RWPE2 (cell line): Measurements from ENCODE around the gene PDGFRB.

ENCODE experiments used
- ATAC-seq: fragments of 200-7000 bp; cut with Tn5 transposase; 3 replicates; pipeline ENCODE4 v1.9.1; 2021; ENCODE audit warnings: low read depth
- DNase-seq: peaks from one replicate; pipeline ENCODE4 v3.0.0-alpha.2; 2020; ENCODE audit warnings: low spot score
- H3K27ac ChIP-seq: fragments of 450-650 bp; 2 replicates; pipeline ENCODE4 v1.5.1; 2017; ENCODE audit warnings: mild to moderate bottlenecking; ENCODE audit not compliant: poor library complexity, severe bottlenecking
- H3K27me3 ChIP-seq: fragments of 250-450 bp; sonication (Bioruptor Pico); 2 replicates; pipeline ENCODE4 v1.5.1; 2021; ENCODE audit warnings: mild to moderate bottlenecking, moderate library complexity; ENCODE audit not compliant: insufficient read depth, poor library complexity, severe bottlenecking
- H3K36me3 ChIP-seq: fragments of 250-450 bp; sonication (Bioruptor Pico); 2 replicates; pipeline ENCODE4 v1.5.1; 2020; ENCODE audit warnings: low read depth, mild to moderate bottlenecking, moderate library complexity
- H3K4me1 ChIP-seq: fragments of 250-450 bp; sonication (Bioruptor Pico); 2 replicates; pipeline ENCODE4 v1.5.1; 2021; ENCODE audit warnings: mild to moderate bottlenecking, moderate library complexity; ENCODE audit not compliant: insufficient read depth, poor library complexity, severe bottlenecking
- H3K4me3 ChIP-seq: fragments of 250-450 bp; sonication (Bioruptor Pico); 2 replicates; pipeline ENCODE4 v1.5.1; 2021; ENCODE audit warnings: mild to moderate bottlenecking, moderate library complexity; ENCODE audit not compliant: severe bottlenecking
- H3K9me3 ChIP-seq: fragments of 250-450 bp; sonication (Bioruptor Pico); 2 replicates; pipeline ENCODE4 v1.5.1; 2021; ENCODE audit warnings: mild to moderate bottlenecking, moderate library complexity; ENCODE audit not compliant: severe bottlenecking
- TF ChIP-seq, protein P1 (sequence below): fragments of 450-650 bp; IDR thresholded peaks from one replicate; pipeline ENCODE4 v1.5.1; 2017; ENCODE audit warnings: mild to moderate bottlenecking, moderate library complexity; ENCODE audit not compliant: poor library complexity, severe bottlenecking

Gene PDGFRB

DNA sequence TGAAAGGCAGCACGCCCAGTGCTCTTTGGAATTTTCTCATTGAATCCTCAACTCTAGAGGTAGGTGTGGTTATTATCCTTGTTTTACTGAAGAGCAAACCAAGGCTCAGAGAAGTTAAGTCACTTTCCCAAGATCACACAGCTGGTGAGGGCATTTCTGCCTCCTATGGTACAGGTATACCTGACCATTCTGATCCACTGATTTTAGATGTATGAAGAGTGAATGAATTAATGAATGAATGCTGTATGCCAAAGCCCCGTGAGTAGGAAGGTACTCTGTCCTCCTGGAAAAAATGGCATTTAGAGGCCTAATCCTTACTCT, 51.1 kb downstream of the PDGFRB start:
- TF ChIP-seq, protein P1, sequence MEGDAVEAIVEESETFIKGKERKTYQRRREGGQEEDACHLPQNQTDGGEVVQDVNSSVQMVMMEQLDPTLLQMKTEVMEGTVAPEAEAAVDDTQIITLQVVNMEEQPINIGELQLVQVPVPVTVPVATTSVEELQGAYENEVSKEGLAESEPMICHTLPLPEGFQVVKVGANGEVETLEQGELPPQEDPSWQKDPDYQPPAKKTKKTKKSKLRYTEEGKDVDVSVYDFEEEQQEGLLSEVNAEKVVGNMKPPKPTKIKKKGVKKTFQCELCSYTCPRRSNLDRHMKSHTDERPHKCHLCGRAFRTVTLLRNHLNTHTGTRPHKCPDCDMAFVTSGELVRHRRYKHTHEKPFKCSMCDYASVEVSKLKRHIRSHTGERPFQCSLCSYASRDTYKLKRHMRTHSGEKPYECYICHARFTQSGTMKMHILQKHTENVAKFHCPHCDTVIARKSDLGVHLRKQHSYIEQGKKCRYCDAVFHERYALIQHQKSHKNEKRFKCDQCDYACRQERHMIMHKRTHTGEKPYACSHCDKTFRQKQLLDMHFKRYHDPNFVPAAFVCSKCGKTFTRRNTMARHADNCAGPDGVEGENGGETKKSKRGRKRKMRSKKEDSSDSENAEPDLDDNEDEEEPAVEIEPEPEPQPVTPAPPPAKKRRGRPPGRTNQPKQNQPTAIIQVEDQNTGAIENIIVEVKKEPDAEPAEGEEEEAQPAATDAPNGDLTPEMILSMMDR = no peak
- no peak for ATAC-seq
- Histone ChIP-seq H3K27me3 (no peaks in the 10 kb centered on the region), H3K4me1 (no peaks in the 10 kb centered on the region), H3K36me3 (no peaks in the 10 kb centered on the region), H3K9me3 (no peaks in the 10 kb centered on the region), H3K4me3 (no peak overlapping the region), H3K27ac (no peak overlapping the region)
- no peak for DNase-seq

DNA sequence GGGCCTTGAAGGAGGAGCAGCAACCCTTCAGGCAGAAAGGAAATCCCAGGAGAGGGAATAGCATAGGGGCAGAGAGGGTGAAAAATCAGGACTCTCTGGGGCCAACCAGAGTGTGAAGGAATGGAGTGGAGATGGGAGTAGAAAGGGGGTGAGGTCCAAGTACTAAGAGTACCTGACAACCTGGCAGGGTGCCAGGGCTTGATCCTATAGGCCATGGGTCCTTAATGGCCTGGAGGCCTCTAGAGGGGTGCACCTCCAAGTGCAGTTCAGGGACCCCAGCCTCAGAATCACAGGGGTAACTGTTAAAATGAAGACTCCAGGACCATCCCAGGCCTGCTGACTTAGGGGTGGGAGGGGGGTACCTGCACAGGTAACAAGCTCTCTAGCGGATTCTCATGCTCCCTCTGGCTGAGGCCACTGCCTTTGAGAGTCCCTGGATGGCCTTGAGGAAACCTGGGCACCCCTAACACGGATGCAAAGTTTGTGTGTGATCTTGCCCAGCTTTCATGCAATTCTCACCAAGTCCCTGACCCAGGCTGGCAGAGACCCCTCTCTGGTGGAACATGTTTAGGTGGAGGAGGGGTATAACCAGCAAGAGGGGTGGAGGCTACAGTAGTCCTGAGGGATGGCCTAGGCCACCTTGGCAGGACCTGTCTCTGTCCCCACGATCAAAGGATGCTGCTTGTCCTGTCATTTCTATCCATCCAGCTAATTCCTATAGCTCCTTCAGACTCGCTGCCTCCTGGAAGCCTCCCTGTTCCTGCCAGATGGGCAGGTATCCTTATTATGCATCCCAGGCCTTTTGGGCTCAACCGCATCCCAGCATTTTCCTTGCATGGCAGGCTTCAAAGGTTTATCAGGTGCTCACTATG, 51.7 kb downstream of the PDGFRB start:
- ATAC-seq (no peak), DNase-seq (no peak)
- Histone ChIP-seq H3K27ac (no peak overlapping the region), H3K4me3 (no peak overlapping the region), H3K4me1 (no peaks in the 10 kb centered on the region), H3K9me3 (no peaks in the 10 kb centered on the region), H3K36me3 (no peaks in the 10 kb centered on the region), H3K27me3 (no peaks in the 10 kb centered on the region)
- TF ChIP-seq, protein P1 = no peak

DNA sequence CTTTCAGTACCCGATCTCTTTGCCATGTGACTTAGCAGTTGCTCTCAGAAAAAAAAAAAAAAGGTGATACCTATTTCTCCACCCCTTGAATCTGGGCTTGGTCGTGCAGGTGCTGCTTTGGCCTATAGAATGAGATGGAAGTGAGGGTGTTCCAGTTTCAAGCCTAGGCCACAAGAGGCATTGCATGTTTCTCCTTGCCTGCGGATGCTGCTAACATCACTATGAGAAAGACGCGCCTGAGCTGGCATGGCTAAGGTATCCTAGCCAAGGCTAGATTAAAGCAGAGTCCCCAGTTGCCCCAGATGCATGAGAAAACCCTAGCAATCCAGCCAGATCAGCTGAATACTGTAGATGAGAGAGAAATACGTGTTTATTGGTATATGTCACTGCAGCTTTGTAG, 54.6 kb downstream of the PDGFRB start:
- H3K27ac ChIP-seq = no peak overlapping the region
- H3K27me3 ChIP-seq = peaks cover 14% of the 10 kb centered on the region
- TF ChIP-seq, protein P1 = no peak
- no peaks in the 10 kb centered on the region for H3K36me3 ChIP-seq
- DNase-seq = no peak
- no peak for ATAC-seq
- H3K4me1 ChIP-seq = no peaks in the 10 kb centered on the region
- no peak overlapping the region for H3K4me3 ChIP-seq
- H3K9me3 ChIP-seq = no peaks in the 10 kb centered on the region

DNA sequence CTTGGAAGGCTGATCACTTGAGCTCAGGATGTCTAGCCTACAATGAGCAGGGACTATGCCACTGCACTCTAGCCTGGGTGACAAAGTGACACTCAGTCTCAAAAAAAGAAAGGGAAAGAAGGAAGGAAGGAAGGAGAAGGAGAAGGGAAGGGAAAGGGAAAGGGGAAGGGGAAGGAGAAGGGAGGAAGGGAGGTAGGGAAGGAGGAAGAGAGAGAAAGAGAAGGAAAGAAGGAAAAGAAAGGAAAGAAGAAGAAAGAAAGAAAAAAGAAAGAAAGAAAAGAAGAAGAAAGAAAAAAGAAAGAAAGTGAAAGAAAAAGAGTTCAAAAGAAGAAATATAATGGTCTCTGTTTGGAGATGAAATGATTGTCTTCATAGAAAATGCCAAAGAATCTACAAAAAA, 58.5 kb downstream of the PDGFRB start:
- Histone ChIP-seq H3K9me3 (no peaks in the 10 kb centered on the region), H3K4me1 (no peaks in the 10 kb centered on the region), H3K27me3 (peaks cover 16% of the 10 kb centered on the region), H3K4me3 (no peak overlapping the region), H3K27ac (no peak overlapping the region), H3K36me3 (no peaks in the 10 kb centered on the region)
- no peak for DNase-seq
- TF ChIP-seq, protein P1 = no peak
- no peak for ATAC-seq

DNA sequence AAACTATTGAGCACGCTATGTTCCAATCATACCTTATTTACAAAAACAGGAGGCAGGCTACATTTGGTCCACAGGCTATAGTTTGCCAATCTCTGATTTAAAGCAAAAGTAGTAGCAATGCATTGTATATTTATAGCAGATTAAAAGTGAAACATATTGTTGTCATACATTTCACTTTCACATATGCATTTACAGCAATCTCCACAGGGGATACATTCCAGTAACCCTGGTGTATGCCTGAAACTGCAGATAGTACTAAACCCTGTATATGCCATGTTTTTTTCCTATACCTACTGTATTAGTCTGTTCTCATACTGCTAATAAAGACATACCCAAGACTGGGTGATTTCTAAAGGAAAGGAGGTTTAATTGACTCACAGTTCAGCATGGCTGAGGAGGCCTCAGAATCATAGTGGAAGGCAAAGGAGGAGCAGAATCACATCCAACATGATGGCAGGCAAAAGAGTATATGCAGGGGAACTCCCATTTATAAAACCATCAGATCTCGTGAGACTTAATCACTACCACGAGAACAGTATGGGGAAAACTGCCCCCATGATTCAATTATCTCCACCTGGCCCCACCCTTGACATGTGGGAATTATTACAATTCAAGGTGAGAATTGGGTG, 63.4 kb downstream of the PDGFRB start:
- no peak for ATAC-seq

More for the DNA sequence above, 63.4 kb downstream of the PDGFRB start:
- H3K9me3 ChIP-seq = no peaks in the 10 kb centered on the region
- no peak for DNase-seq
- TF ChIP-seq, protein P1 = no peak
- H3K36me3 ChIP-seq = no peaks in the 10 kb centered on the region
- H3K4me3 ChIP-seq = no peak overlapping the region
- H3K27me3 ChIP-seq = peaks cover 32% of the 10 kb centered on the region
- no peaks in the 10 kb centered on the region for H3K4me1 ChIP-seq
- H3K27ac ChIP-seq = no peak overlapping the region
